GM13976 (cell line): ENCODE measurements around the gene GLS.

Experiments used
- DNase-seq: peaks from one replicate; pipeline ENCODE4 v3.0.0; 2012; ENCODE audit warnings: low spot score
- CTCF ChIP-seq: IDR thresholded peaks from 2 replicates; pipeline ENCODE4 v1.5.1; 2012; ENCODE audit warnings: borderline replicate concordance, mild to moderate bottlenecking; ENCODE audit not compliant: insufficient read depth; ENCODE audit errors: extremely low read depth, missing control alignments, control extremely low read depth
- in situ Hi-C: fragments of 300-500 bp; cut with MboI; formaldehyde crosslinking; loops from one replicate; pipeline ENCODE4 v1.12.0; 2022; ENCODE audit warnings: low sequenced_read_pairs, mixed read lengths, inconsistent platforms; ENCODE audit not compliant: unreplicated experiment

Gene GLS

GRCh38 chr2:190938771-190939335, 58.2 kb downstream of the GLS start:
- in situ Hi-C loops = no loop called here
- DNase-seq = no peak
- no peak for TF ChIP-seq CTCF

DNA sequence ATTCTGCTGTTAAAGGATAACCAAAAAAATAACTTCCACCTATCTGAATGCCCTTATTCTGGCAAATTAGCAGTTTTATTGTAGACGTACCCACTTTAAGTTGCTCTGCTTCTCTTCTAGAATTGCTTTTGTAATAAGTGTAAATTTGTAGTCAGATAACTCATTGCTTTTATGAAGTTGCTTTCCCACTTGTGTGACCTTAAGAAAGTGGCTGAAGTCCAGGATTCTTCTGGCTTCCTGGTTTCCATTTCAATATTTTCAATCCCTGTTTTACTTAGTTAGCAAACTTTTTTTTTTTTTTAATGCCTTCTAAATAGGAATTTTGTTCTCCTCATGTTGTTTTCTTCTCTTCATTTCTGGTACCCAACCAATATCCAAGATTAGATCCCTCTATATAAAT, 59.8 kb downstream of the GLS start:
- no peak for DNase-seq
- in situ Hi-C loops = no loop called here
- no peak for TF ChIP-seq CTCF

DNA sequence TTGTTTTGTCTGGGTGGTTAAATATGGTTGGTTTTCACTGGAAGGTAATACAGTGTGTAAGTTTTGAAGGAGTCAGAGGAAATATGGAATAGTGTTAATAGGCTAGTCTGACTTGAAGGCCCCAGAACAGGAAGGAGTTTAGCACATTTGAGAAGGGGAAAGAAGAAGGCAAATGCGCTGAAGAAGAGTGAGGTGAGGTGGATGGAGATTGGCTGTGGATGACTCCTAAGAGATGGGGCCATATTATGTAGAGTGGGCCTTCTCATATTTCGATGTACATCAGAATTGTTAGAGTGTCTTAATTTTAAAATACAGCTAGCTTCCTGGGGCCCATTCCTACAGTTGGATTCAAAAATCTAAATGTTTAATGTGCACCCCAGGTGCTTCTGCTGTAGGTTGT, 61.0 kb downstream of the GLS start:
- no peak for TF ChIP-seq CTCF
- no peak for DNase-seq
- in situ Hi-C loops = no loop called here

DNA sequence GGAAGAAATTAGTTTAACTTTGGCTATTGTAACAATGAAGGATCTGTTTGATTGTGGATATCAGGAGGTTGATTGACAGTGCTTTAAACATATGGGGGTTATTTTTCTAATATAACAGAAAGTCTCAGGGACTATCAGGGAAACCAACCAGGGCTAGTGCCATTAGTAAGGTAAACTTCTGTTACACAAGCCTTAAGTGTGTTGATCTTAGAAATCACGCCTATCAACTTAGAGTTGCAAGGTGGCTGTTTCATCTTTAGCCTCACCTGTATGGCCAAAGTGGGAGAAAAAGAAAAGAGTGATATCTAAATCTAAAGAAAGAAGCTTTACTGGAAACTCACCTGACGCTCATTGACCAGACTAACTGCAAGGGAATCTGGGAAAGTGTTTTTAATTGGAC, 62.1 kb downstream of the GLS start:
- in situ Hi-C loops = no loop called here
- no peak for TF ChIP-seq CTCF
- no peak for DNase-seq

DNA sequence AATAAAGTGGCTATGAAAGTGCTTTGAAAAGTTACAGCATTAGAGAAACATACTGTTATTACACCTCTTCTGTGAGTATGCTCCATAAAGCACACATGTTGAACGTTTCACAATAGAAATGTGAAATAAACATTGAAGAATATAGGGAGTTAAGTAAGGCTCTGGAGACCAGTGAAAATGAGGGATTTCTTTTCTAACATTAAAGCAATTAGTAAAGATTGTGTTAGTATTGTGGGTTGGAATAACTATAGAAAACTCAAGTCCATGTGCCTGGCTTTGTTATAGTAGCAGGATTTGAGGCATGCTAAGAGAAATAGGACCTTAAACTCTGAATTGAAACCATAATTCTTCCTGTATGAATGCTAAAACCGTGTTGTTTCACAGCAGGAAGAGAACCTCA, 63.1 kb downstream of the GLS start:
- DNase-seq = no peak
- in situ Hi-C loops = no loop called here
- TF ChIP-seq CTCF = no peak

- in situ Hi-C loops = no loop called here
- no peak for TF ChIP-seq CTCF
- DNase-seq = no peak
Observed at GRCh38 chr2:190947141-190947540, 66.5 kb downstream of the GLS start.

GRCh38 chr2:190947711-190948251, 67.2 kb downstream of the GLS start:
- DNase-seq = peak; percentile 13
- in situ Hi-C loops = no loop called here

More at GRCh38 chr2:190947711-190948251, 67.2 kb downstream of the GLS start:
- no peak for TF ChIP-seq CTCF
